Activated gamma-delta T cell (primary cell): ENCODE data around the gene GRK1.
A peak's percentile ranks its signal among the peaks of the same experiment; 100 is the strongest.
"Not testable (repeated sequence)": the region's sequence is repeated elsewhere in the genome, so short reads cannot be mapped to it uniquely, and the experiment has no call there.

ENCODE experiments used
- DNase-seq: peaks from one replicate; lab custom pipeline; 2025; lab: John Stamatoyannopoulos, UW

GRK1 gene

DNA sequence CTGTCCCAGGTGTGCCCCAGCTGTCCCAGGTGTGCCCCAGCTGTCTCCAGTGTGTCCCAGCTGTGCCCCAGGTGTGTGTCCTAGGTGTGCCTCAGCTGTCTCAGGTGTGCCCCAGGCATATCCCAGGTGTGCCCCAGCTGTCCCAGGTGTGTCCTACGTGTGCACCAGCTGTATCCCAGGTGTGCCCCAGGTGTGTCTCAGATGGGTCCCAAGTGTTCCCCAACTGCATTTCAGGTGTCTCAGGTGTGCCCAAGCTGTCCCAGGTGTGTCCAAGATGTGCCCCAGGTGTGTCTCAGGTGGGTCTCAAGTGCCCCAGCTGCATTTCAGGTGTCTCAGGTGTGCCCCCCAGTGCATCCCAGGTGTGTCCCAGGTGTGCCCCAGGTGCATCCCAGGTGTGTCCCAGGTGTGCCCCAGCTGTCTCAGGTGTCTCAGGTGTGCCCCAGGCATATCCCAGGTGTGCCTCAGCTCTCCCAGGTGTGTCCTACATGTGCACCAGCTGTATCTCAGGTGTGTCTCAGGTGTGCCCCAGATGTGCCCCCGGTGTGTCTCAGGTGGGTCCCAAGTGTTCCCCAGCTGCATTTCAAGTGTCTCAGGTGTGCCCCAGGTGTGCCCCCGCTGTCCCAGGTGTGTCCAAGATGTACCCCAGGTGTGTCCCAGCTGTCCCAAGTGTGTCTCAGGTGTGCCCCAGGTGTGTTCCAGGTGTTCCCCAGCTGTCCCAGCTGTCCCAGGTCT lies 1.3 kb upstream of the GRK1 start:
- DNase-seq = no peak

DNA sequence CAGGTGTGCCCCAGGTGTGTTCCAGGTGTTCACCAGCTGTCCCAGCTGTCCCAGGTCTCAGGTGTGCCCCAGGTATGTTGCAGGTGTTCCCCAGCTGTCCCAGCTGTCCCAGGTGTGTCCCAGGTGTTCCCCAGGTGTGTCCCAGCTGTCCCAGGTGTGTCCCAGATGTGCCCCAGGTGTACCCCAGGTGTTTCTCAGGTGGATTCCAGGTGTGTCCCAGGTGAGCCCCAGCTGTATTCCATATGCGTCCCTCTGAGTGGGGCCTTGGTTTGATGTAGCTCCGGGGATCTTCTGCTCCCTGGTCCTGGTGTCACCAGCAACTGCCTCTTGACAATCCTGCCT lies 719 bp upstream of the GRK1 start:
- no peak for DNase-seq

- DNase-seq = no peak
These were observed 912 bp downstream of the GRK1 start for GRCh38 chr13:113667771-113668490.

DNA sequence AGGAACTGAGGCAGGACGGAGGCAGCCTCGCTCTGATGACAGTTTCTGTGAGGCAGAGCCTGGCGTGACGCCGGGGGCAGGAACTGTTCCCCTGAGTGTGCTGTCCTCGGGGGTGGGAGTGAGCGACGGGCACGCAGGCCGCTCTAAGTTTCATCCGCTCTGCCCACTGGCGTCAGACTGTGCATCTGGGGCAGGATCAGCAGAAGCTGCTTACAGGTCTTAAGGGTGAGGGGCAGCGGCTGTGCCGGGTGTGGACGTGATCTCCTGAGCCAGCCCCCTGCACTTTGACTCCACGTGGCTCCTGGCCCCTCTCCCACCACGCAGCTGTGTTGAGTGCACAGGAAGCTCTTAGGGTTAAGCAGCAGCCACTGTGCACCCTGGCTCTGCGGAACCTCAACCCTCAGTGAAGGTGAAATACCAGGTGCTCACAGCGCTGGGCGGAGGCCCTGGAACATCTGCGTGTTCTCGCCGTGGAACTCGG lies 1.5 kb downstream of the GRK1 start:
- no peak for DNase-seq

DNA sequence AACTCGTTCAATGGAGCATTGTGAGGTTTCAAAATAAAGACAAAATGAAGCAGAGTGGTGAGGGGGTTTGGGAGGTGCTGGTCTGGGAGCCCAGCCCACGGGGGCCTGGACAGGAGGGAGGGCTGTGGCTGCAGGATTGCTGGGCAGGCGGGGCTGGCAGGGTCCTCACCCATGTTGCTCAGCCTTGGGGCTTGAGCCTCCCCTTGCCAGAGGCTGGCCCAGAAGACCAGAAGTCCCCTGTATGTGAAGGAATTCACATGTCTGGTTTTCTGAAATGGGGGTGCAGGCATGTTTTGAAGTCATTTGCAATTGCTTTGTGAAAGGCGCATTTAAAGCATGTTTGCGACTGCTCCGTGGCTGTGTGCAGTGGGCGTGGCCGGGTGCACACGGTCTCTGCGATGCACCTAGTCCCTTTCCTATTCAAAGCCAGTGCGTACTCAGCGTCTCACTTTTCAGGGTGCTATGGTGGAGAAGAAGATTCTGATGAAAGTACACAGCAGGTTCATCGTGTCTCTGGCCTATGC lies 2.3 kb downstream of the GRK1 start:
- DNase-seq = no peak

DNA sequence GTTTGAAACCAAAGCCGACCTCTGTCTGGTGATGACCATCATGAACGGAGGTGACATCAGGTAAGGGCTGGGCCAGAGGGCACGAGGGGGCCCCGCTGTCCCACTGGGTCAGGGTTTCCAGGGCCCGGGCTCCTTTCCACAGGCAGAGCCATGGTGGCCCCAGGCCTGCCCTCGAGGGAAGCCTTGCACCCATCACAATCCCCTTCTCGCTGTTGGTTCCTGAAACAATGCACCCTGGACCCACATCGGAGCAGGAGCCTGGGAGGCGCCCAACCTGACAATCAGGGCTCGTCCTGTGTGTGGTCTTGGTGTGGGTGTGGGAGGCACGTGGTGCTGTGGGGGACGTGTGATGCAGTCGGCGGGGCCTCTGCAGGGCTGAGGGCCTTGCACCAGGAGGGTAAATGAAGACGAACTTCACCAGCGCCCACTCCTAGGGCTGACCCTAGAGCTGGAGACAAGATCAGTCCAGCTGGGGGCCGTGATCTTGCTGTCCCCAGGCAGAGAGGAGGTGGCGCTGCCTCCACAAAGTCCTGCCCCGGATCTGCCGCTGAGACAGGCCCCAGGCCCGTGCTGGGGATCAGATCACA lies 2.8 kb downstream of the GRK1 start:
- no peak for DNase-seq

DNA sequence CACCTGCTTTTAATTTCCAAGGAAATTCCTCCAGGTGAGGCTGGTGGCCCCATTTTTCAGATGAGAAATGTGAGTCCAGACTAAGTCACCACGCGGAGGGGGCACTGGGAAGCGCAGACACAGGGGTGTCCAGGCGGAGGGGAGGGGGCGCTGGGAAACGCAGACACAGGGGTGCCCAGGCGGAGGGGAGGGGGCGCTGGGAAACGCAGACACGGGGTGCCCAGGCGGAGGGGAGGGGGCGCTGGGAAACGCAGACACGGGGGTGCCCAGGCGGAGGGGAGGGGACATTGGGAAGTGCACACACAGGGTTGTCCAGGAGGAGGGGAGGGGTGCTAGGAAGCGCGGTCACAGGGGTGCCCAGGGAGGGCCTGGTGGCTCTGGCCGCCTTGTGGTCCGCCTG lies 3.5 kb downstream of the GRK1 start:
- no peak for DNase-seq

DNA sequence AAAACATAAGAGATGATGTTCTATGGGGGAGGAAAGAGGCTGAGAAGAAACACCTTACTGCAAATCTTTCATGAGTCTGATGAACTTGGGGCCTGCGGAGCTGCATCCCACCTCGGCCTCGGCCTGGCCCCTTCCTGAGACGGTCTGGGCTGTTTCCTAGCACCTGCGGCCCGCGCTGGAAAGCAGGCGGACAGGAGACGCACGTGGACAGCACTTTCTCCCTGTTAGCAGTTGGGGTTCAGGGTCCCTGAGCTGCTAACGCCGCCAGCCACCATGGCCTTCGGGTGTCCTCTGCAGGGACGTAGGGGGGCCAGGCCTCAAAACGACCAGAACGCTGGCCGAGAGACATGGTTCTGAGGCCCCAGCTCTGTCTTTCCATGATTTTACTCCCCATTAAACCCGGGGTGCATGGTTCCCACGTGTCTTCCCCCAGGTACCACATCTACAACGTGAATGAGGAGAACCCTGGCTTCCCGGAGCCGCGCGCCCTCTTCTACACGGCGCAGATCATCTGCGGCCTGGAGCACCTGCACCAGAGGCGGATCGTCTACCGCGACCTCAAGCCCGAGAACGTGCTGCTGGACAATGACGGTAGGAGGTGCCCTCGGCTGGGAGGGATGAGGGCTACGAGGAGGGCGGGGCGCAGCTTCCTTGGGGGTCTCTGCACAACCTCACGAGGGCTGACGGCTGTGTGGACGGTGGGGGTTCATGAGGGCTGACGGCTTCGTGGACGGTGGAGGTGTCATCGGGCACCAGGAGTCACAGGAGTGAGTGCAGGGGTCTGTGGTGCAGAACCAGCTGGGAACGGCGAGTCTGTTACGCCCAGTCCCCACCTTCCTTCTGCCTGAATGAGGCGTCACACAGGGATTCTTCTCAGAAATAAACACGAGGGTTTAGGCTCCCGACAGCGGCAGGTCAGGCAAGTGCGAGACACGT lies 4.3 kb downstream of the GRK1 start:
- no peak for DNase-seq

DNA sequence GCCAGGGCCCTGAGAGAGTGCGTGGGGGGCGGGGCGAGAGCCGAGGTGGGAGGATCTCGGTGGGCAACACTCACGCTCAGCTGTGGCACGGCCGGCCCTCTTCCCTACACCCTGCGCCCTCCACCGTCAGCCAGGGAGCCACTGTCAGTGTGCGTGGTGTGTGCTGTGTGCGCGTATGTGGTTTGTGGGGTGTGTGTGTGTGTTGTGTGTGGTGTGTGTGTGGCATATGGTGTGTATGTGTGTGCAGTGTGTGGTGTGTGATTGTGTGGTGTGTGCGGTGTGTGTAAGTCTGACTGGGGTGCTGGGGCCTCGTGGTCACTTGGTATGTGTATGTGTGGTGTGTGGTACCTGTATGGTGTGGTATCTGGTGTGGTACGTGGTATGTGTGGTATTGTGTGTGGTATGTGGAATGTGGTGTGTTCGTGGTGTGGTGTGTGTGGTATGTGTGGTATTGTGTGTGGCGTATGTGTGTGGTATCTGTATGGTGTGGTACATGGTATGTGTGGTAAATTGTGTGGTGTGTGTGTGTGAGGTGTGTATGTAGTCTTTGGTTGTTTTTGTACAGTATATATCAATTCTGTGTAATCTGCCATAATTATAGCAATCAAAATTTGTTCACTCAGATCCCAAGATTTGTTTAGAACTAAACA lies 5.1 kb downstream of the GRK1 start:
- DNase-seq = no peak

- DNase-seq = no peak
These were observed 55.9 kb downstream of the GRK1 start for GRCh38 chr13:113722921-113723320.

DNA sequence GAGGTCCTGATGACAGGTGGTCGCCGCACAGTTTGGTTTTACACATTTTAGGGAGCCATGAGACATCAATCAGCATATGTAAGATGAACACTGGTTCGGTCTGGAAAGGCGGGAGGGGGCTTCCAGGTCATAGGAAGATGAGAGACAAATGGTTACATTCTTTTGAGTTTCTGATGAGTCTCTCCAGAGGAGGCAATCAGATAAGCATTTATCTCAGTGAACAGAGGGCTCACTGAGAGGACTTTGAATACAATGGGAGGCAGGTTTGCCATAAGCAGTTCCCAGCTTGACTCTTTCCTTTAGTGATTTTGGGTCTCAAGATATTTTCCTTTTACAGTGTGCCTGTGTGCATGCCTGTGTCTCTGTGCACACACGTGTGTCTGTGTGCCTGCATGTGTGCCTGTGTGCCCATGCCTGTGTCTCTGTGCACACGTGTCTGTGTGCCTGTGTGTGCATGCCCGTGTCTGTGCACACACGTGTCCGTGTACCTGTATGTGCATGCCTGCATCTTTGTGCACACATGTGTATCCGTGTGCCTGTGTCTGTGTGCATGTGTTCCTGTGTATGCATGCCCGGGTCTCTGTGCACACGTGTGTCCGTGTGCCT lies 56.5 kb downstream of the GRK1 start:
- no peak for DNase-seq

DNA sequence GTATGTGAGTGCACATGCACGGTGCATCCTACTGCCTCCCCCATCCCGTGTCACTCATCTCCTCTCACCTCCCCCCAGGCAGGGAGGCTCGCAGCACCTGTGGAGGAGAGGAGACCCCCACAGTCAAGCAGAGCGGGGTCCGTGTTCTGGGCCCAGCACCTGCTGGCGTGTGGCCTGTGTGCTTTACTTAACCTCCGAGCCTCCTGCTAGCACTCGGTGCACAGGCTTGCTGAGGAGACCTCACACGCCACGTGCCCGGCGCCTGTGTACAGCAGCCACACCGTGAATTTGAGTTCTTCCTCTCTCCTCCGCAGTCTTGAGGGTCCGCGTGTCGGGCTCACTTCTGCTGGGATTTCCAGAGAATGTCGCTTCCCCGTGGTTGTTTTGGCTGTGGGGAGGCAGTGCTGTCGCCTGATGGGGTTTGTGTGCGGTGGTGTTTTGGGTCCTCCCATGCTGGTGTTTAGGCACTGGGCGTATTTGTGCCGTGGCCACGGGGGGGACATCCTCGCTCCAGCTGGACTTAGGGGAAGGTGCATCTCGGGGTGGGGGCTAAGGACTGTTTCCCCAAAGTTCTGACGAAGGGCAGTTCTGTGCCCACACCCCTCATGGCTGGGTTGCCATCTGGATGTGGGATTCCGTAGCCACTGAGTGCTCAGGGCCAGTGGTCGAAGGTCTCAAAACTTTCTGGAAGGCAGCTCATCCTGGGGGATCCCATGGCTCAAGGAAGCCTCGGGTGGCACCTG lies 57.2 kb downstream of the GRK1 start:
- DNase-seq = no peak

GRCh38 chr13:113724780-113725315 lies 57.8 kb downstream of the GRK1 start:
- peak; percentile 89 for DNase-seq

DNA sequence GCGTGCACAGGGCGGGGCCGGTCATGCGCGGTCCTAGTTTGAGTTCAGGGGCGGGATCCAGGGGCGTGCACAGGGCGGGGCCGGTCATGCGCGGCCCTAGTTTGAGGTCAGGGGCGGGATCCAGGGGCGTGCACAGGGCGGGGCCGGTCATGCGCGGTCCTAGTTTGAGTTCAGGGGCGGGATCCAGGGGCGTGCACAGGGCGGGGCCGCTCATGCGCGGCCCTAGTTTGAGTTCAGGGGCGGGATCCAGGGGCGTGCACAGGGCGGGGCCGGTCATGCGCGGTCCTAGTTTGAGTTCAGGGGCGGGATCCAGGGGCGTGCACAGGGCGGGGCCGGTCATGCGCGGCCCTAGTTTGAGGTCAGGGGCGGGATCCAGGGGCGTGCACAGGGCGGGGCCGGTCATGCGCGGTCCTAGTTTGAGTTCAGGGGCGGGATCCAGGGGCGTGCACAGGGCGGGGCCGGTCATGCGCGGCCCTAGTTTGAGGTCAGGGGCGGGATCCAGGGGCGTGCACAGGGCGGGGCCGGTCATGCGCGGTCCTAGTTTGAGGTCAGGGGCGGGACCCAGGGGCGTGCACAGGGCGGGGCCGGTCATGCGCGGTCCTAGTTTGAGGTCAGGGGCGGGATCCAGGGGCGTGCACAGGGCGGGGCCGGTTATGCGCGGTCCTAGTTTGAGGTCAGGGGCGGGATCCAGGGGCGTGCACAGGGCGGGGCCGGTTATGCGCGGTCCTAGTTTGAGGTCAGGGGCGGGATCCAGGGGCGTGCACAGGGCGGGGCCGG lies 58.5 kb downstream of the GRK1 start:
- DNase-seq = peak; percentile 66

DNA sequence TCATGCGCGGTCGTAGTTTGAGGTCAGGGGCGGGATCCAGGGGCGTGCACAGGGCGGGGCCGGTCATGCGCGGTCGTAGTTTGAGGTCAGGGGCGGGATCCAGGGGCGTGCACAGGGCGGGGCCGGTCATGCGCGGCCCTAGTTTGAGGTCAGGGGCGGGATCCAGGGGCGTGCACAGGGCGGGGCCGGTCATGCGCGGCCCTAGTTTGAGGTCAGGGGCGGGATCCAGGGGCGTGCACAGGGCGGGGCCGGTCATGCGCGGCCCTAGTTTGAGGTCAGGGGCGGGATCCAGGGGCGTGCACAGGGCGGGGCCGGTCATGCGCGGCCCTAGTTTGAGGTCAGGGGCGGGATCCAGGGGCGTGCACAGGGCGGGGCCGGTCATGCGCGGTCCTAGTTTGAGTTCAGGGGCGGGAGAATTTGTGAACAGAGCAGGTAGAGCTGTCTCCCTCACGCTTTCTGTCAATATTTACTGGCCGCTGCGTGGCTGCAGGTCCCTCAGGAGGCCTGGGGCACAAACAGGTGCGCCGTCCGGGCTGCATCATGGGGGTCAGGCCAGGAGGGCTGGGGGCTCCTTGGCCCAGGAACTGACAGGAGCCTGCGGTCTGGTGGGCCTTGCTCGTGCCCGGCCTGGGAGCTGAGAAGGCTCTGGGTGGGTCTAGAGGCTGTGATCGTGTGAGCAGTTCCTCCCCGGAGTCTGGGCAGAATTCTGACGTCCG lies 59.2 kb downstream of the GRK1 start:
- DNase-seq = not testable (repeated sequence)

- no peak for DNase-seq
These were observed 60.0 kb downstream of the GRK1 start for GRCh38 chr13:113726961-113727411.

- no peak for DNase-seq
These were observed 61.6 kb downstream of the GRK1 start for GRCh38 chr13:113728571-113729054.
